GM18907 (cell line): ENCODE results near the gene CDC25B.
"Not testable (repeated sequence)": the region's sequence is repeated elsewhere in the genome, so short reads cannot be mapped to it uniquely, and the experiment has no call there.

Experiments
- ATAC-seq: cut with Tn5 transposase; IDR thresholded peaks from one replicate; pipeline ENCODE4 v1.9.1; 2021; ENCODE audit warnings: mild to moderate bottlenecking, moderate library complexity; ENCODE audit not compliant: unreplicated experiment

The CDC25B gene

DNA sequence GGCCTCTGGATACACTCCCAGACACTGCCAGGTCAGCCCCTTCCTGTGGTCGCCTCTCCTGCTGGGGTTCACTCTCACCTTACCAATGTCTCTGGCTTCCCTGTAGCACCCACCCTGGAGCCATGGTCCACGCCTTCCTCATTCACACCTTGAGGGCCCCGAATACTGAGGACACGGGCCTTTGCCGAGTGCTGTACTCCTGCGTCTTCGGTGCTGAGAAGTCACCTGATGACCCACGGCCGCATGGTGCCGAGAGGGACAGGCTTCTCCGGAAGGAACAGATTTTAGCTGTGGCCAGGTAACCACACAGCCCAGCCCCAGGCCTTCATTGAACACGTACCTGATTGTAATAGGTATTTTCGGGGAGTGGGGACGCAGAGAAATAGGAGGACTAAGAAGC lies 25.9 kb downstream of the CDC25B start:
- ATAC-seq, result no peak

DNA sequence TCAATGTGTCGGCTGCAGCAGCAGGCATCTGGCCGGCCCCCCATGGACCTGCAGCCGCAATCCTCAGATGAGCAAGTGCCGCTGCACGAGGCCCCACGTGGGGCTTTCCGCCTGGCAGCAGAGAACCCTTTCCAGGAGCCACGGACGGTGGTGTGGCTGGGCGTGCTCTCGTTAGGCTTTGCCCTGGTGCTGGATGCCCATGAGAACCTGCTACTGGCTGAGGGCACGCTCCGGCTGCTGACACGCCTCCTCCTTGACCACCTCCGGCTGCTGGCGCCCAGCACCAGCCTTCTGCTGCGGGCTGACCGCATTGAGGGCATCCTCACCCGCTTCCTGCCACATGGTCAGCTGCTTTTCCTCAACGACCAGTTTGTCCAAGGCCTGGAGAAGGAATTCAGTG lies 27.8 kb downstream of the CDC25B start:
- ATAC-seq, result no peak

DNA sequence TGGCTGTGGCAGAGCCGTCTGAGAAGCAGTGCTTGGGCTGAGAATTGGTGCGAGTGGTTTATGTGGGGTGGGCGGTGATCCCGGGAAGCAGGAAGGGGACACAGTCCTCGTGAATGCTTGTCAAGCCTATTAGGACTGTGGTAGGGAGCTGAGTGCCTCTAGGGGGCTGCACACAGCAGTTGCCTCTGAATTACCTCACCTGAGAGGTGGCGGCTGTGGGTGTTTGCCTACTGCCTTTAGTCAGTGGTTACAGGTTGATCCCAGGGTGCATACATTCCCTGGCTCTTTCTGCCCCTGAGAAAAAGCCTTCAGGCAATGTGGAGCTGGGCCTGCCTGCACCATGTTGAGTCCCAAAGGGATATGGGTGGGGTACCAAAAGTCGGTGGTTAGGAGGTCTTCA lies 29.4 kb downstream of the CDC25B start:
- ATAC-seq, result no peak

GRCh38 chr20:3826420-3826819 lies 30.3 kb downstream of the CDC25B start:
- ATAC-seq, result no peak

DNA sequence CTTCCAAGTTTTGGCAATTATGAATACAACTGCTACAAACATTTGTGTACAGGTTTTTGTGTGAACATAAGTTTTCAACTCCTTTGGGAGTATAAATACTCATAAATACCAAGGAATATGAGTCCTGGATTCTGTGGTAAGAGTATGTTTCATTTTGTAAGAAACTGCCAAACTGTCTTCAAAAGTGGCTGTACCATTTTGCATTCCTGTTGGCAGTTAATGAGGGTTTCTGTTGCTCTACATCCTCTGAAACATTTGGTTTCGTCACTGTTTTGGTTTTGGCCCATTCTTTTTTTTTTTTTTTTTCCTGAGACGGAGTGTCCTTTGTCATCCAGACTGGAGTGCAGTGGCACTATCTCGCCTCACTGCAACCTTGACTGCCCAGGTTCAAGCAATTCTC lies 32.7 kb downstream of the CDC25B start:
- no peak for ATAC-seq

- ATAC-seq, result not testable (repeated sequence)
Observed at GRCh38 chr20:3829891-3830290, 33.8 kb downstream of the CDC25B start.

- no peak for ATAC-seq
Observed at GRCh38 chr20:3836132-3836531, 40.0 kb downstream of the CDC25B start.

DNA sequence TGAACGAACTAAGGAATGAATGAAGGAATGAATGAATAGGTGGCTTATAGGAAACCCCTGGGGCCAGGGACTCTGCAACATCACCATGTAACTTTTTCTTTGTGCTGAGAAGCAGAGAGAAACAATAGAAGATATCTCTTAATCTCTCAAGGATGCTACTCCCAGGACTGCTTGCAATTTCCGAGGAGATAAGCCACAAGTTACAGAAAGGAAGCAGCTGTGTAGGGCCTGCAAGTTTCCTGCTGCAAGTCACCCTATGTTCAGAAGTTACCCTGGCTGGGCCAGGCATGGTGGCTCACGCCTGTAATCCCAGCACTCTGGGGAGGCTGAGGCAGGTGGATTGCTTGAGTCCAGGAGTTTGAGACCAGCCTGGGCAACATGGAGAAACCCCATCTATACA lies 43.2 kb downstream of the CDC25B start:
- ATAC-seq, result no peak

- ATAC-seq, result not testable (repeated sequence)
Observed at GRCh38 chr20:3840201-3840600, 44.1 kb downstream of the CDC25B start.

- ATAC-seq, result no peak
Observed at GRCh38 chr20:3842348-3842930, 46.3 kb downstream of the CDC25B start.

GRCh38 chr20:3843490-3843889 lies 47.4 kb downstream of the CDC25B start:
- no peak for ATAC-seq

GRCh38 chr20:3843990-3844619 lies 48.0 kb downstream of the CDC25B start:
- ATAC-seq, result not testable (repeated sequence)

- no peak for ATAC-seq
Observed at GRCh38 chr20:3846378-3846739, 50.2 kb downstream of the CDC25B start.

DNA sequence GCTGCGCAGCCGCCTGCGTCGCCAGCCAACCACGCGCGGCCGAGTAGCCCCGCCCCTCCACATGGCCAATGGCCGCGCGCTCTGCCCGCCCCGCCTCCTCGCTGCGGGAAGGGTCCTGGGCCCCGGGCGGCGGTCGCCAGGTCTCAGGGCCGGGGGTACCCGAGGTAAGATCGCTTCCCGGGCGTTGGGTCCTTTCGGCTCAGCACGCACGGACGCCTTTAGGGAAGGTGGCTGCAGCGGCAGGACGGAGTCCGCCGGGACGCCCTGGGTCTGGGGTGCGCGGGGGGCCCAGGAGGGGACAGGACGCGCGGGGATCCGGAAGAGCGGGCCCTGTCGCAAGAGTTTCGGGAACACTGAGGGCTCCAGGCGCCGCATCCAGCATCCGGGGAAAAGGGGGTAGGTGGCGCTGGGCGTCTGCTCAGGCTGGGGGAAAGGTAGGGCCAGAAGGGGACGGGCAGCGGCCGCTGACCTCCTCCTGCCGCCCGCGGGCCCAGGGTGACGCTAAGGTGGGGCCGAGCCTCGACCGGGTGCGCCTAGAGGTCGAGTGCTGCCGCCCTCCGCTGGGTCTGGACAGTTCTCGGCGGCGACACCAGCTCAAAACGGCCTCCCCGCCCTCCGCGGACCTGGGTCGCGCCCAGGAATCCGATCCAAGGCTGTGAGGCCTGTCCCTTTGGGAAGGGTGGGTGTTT lies 50.8 kb downstream of the CDC25B start, which contains the start of gene MAVS:
Gene MAVS (plus strand): TSS at position 95 of the 689 bp plus-strand sequence. CDS start 7,791 bp downstream, outside the sequence.
- peak; percentile 91 for ATAC-seq

DNA sequence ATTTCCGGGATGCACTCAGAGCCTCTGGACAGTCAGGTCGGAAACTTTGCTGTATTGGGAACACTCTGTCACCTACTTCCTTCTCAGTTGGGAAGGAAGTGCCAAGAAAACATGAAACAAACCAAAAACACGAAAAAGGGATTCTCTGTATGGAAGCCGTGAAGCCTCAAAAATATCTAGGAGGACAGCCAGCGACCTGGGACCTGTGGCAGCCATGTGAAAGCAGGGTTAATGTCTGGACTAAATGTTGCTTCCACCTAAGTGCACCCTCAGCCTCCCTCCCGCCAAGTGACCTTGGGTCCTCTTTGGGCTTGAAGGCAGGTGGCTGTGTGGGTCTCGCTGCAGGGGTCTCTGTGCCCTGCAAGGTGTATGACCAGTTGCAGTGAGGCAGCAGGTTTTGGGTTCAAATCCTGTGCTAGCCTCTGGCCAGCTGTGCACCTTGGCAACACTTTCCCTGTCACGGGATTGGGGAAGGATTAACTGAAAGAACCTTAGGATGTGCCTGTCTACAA lies 51.4 kb downstream of the CDC25B start:
- ATAC-seq, result no peak

GRCh38 chr20:3848565-3848964 lies 52.5 kb downstream of the CDC25B start:
- ATAC-seq, result no peak

GRCh38 chr20:3854462-3854871 lies 58.4 kb downstream of the CDC25B start:
- ATAC-seq, result no peak
